ENCODE data around the gene C1orf116.

C1orf116 gene

DNA sequence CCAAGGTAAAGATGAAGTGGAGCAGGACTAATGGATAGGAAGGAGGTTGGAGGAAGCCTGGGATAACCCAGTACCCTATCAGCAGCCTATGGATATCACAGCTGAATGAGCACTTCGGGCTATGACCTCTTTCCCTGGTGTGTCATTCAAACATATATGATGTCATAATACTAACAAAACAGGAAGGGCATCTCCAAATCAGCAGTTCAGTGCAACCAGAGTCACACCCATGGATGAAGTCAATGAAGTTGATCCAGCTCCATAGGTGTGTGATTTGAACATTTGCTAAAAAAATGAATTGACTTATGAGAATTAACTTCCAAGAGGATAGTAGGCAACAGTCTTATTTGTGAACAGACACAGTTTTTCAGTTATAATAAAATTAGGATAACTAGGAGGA, 1.7 kb upstream of the C1orf116 start:
- peak; percentile 22 for DNase-seq

DNA sequence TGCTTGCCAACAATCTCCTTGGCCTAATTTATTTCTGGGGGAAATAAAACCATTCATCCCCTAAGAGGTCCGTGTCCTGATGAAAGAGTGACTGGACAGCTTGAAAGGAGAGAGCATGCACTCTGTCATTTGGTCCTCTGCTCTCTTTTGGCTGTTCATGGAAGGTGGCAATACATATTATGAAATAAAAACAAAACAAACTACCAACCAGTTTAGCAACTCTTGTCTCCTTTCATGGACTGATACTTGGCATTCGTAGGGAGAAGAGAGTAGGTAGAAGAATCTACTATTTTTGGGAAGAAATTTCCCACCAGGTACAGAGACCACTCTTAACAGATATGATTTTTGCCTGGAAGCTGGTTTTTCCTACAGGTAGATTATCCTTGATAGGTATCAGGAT, 746 bp upstream of the C1orf116 start:
- DNase-seq = no peak

DNA sequence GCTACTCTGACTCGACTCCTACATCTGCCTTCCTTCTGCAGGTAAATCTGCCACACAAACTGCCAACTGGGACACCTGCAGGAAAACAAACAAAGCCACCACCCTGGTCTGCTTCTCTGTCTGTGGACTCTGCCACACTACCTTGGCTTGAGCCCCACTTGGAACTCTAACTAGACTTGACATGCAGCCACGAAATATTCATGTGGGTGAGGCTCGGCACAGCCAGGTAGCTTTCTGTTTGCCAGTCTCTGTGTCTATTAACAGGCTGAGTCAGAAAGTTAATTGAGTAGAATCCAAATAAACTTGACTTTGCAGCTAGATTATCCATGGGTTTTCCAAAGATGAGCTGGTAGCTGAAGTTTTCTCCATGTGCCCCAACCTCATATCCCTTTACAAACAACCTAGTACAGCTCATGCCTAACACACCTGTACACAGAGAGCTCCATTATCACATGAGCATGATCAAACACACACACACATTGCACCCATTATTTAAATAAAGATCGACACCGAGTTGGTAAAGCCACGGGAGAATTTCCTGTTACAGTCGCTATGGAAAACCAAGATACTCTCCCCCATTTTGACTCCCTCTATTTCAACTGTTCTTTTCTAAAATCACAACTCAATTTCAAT, 808 bp downstream of the C1orf116 start:
- DNase-seq = no peak

DNA sequence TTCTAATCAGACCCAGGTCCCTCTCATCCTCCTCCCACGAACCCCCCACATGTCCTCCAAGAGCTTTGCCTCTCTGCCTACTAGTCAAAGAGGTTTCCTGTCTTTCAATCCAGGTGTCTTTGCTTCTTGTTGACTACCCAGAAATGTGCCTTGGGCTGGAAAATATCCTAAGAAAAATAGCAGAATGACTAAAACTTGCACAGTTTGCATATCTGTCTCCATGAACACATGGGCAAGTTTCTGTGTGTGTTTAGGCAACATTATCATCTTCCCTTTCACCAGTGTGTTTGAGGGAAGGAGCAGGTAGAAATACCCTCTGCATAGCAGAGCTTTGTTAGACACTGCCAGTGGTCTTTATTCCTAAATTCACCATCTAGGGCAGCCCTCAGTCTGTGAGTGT, 1.5 kb downstream of the C1orf116 start:
- no peak for DNase-seq

DNA sequence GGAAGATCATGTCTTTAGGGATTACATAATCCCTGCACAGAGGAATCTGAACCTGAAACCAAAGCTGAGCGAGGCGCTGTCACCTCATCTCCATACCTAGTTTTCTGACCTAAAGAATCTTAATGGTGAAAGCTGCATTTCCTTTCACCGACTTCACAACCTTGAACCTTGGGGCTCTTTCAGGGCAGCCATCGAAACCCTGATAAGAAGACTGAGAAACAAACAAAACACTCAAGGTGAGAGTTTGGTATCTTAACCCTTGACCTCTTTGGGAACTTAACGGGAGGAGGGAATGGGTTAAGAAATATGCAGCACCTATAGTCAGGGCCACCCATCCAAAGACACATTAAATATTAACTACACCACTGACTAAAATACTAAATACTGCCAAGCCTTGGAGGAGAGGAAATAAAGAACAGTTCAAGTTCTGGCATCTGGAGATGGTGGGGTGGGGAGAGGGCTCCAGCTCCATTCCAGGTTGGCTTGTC, 2.0 kb downstream of the C1orf116 start:
- DNase-seq = no peak

DNA sequence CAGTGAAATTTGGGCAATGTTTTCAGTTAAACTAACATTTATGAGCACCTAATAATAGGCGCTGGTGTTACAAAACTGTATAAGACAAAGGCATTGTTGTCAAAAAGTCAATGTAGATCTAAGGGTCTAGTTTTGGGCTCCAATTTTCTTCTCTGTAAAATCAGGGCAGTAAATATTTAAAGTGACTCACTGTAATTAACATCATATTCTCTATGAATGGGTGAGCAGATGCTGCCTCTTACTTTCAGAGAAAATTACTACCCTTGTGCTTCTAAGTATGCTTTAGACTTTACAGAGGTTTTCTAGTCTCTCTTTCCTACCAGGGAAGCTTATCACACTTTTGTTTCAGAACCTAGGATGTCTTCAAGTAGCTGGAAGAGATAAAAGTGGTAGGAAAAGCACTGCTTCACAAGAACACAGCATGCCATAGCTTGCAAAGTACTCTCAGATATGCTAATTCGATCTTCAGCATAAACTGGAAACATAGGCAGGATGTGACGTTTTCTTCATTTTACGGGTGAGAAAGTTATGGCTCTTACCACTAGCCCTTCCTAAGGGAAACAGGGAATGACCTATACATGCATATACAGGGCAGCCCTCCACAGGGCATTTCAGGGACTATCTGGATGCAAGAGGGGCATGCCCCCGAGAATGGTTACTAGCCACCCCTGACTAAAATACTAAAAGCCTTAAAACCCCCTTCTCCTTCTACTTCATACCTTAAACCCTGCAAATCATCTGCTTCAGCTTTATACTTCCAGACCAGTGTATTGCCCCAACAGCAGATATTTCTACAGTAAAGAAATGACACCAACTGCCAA, 2.6 kb downstream of the C1orf116 start:
- DNase-seq = no peak

DNA sequence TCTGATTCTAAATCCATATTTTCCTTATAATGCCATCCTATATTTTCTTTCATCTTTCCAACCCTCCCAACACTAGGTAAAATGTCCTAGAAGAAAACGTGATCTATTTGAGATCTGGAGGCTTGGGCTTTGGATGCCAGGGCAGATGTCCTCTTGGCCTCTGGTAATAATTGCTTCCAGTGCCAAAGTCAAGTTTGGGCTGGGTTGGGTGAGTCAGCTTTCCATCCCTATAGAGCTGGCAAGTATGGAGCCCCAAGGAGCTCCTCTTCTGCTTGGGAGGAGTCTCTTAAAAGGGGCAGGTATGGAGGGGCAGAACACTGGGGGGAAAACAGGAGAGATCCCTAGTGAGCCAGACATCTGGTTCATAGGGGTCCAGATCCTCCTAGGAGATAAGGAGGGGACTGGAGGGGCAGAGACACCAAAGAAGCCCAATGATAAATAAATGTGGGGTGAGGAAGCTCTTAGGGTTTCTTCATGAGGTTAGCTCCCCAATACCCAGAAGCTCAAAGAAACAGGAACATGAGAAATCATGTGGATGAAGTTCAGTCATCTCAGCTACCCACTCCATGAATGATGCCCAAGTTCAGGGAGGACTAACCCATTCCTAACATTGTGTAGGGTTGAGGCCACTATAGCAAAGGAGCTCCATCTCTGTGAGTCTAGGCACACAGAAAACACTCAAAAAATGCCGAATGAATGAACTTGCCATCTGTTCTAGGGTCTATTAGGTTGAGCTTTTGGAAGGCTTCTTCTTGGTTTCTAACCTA, 3.5 kb downstream of the C1orf116 start:
- peak; percentile 42 for DNase-seq

DNA sequence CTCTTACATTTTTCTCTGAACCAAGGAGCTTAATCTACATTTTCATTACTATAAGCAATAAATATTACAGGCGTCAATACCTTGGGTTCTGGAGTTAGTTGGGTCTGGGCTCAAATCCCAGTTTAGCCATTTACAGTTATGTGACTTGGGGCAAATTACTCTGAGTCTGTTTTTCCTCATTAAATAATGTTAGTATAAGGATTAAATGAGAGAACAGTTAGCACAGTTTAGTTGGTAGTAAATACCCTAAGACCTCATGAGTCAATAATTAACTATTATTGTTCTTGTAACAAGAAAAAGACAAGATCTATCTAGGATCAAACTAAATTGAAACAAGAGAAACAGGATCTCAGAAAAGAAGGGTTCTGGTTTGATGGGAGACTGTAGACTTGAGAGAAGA, 4.6 kb downstream of the C1orf116 start:
- DNase-seq = no peak

DNA sequence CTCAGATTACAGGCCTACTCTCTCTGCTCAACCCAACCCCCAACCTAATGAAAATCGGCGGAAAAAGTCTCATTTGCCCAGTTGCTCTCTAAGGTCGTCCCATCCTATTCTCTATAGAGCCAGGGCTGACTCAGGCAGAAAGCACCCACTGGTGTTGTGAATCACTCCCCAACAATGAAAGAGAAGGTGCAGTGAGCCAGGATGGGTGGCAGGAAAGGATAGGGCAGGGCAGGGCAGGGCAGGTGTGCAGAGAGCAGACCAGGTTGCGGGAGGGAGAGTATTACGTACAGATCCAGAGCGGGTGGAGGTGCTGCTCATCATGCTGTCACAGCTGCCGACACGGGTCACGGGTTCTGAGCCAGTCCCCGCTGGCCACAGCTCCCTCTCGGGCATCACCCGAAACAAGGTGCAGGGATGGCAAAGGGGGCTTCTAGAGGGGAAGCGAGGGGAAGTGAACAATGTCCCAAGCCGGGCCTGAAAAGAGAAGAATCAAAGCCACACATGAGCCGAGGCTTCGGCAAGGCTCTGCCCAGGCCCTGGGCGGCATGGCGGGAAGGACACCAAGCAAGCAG, 5.3 kb downstream of the C1orf116 start:
- no peak for DNase-seq

DNA sequence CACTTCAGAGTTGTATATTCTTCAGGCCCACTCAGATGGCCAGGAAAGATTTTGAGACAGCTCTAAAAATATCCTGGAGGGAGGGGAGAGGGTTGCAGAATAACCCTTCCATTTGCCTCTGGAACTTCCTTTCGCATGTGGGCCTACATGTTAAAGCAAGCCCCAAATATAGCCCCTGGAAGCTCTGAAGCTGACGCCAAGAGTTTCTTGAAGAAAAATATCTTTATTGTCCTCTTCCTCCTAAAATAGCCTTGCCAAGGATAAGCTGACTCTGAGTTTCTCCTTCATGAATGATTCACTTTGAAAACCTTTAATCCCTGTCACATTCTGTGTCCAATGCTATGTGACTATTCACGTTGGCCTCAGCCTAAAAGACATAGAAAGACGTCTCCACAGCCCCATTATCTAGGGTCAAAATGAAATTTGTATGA, 6.4 kb downstream of the C1orf116 start:
- DNase-seq = no peak

DNA sequence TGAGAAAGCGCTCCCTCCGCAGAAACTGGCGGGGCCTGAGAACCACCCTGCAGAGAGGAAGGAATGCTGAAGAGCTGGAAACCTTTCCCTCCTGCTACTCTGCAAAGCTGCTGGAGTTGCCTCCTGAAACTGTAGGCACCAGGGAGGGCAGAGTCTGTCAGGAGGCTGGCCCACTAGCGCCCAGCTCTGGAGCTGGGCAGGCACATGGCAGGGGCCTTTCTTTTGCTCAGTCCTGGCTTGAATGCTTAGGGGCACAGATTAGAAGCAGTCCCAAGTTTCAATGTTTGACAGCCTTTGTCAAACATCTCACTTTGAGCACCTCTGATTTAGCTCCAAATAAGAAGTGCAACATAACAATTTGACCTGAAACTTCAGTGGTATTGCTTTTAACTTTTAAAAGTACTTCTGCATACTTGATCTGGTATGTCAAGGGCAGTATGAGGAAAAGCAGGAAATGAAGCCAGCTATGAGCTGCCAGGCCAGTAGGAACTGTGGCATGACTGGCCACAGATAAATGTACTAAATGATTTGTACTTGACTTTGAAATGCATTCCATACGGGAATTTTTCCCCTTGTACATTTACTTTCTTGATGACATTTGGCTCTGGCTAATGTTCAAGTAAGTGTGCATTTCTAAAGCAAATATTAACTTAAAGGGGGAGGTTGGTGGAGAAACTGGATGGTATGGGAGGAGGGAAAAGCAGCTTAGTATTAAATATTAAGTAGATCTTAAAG, 7.2 kb downstream of the C1orf116 start:
- peak; percentile 58 for DNase-seq

DNA sequence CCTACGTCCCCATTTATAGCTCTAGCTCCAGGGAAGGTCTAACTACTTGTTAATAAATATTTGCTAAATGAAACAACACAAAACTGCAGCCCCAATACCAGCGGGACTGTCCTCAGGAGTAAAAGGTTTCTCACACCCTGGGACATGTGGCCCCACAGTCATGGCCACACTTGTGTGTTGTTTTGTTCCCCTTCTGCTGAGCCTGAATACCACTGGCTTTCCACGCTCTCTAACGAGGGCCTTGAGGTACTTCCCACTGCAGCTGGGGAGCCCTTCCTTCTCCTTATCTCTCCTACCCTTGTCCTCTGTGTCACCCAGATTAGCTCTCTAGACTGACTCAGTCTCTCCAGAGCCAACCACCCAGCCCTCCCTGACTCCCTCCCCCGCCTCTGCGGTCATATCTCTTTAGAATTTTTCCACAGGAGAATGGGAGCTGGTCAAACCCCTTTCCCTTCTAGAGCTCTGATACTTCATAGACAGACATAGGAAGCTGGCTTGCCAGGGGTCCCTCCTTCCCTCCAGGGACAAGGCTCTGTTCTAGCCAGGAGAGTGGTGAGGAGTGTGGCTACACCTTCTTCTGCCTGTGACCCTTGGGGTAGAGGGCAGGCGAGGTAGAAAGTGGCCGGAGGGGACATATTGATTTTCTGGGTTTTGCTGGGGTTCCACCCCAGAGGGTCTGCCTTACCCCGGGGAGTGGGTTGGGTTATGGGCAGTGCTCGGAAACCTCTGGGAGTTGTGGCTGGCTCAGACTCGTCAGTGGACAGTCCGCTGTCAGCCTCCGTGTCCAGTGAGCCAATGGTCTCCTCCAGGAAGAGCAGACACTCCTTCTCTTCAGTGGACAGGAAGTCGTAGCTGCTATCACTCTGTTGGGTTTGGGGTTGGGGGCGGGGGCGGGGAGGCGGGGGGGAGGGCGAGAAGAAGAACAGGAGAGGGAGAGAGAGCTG, 8.1 kb downstream of the C1orf116 start:
- peak; percentile 65 for DNase-seq

DNA sequence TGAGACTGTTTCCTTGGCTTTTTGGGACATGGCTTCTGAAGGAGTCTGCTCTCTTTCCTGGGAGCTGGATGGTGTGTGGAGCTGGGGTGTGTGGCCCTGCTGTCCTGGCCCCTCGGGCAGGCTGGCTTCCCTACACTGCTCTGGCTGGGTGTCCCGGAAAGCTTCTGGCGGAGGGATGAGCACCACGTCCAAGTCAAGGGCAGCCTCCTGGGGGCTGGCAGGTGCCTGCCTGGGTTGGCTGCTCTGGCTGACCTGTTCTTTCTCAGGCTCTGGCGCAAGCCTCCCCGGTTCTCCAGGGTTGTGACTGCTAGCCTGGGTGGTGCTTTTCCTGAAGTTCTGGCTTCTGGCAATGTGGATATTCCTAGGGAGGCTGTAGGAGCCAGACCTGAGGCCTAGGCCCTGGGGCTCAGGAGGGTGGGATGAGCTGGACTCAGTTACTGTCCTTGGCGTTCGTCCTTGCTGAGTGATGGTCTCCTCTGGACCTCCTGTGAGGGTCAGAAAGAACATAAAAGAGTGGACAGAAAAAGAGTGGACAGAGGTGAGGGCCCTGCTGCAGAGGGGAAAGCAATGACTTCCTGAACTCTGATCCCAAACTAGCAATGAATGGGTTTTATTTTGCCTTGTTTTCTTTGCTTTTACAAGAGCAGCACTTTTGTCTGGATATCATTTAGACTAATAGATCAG, 9.4 kb downstream of the C1orf116 start:
- DNase-seq = no peak

DNA sequence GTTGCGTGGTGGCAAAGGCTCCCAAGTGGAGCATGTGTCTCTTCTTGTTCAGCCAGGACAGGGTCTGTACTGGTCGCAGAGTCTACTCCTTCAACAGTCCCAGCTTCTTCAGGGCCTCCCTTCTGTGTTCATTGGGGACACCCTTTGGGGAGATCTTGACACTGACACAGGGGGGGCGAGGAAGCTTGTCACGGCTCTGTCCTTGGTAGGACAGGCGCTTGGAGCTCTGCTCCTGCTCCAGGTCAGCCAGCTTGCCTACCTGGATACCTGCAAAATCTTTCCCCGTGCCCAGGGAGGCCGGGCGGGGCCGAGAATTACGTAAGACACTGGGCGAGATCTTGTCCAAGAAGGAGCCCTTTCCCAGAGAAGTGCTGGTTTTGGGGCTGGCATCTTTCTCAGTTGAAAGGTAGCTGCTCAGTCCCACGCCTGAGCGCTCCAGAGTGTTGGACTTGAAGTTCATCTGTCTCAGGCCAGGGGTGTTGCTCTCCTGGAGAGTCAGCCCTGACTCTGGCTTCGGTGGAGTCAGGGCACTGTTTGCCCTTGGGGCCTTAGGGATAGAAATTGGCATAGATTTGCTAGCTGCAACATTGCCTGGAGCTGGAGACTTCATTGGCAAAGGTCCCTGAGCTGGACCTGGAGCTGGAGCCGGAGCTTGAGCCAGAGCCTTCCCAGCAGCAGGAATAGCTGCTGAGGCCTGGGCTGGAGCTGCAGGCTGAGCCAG, 10.5 kb downstream of the C1orf116 start:
- DNase-seq = no peak

DNA sequence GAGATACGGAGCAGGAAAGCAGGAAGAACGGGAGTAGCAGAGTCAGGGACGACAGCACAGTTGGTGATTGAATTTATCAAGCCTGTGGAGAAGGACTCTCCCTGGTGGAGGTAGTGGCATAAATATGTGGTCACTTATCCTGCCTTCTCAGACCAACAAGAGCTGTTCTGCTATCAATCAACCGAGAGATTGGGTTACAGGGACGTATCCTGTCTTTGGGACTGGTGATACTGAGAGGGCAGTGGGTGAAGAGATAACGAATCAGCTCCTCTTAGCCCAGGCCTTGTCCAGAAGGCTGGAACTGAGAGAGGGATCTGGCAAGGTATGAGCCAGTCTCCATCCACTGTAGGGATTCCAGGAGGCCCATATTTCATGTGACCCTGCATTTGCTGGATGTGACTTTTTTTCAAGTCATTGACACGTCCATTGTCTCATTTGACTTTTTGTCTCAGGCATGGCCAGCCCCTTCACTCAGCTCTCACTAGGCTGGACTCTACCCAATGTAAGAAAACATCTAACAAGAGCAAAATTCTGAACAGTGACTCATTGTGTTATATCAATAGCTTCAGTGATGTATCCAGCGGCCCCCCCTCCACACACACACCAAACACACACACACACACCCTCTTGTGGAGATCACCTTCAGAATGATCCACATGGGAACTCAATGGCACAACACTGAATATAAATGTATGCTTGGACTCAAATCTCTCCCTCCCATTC, 11.3 kb downstream of the C1orf116 start:
- DNase-seq = no peak

DNA sequence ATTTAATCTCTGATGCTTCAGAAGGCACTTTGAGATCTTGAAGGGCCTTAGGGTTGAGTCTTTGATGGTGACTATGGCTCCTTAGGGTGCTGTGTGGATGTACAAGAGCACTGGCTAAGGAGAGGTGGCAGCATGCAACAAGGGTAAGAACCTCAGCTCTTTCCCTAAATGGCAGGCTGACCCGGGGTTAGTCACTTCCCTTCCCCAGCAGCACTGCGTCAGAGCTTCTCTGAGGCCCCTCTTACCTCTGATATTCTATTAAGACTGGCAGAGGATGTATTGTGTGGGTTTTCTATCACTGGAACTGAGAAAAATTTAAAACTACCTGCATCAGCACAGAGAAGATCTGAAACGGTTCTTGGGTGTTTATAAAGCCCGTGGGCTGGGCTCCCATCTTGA, 11.8 kb downstream of the C1orf116 start:
- peak; percentile 61 for DNase-seq

DNA sequence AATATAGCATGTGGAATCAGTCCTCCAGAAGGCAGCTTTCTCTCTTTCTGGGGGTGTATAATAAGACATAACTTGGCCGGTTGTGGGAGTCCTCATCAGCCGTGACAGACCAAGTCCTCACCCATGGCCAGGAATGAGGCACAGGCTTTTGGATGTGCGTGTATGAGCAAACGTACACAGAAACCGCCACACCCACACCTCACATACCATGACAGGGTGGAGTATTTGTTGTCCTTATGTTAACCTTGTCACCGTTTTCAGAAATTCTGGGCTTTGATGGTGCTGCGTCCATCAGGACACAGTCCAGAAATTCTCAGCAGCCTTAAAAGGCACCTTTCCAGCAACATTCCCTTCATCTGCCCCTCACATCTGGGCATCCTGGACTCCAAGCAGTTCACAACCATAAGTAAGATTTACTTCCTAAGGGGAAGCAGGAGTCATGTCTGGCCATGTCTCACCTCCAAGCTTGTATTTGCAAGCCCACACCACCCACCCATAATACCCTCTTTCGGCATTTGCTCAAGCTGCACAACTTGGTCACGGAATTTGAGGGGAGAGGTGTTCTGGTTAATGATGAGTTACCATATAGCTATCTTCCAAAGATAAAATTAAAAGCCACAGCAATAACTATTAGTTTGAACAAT, 12.4 kb downstream of the C1orf116 start:
- no peak for DNase-seq

DNA sequence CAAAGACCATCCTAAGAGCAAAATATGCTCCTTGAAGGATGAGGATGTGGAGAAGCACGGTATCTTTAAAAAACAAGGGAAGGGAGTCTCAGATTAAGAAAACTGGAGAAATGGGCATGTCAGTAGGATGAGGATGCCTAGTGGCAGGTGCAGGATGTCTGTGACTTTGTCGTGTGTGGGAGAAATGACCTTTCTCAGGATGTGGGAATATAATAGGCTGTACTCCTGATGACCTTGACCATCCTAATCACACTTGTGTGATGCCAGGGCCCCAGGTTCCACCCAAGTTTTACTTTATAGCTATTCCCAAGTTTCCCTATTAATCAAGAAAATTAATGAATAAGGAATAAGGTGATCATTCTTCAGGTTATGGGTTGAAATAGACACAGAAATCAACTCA, 12.9 kb downstream of the C1orf116 start:
- DNase-seq = no peak

DNA sequence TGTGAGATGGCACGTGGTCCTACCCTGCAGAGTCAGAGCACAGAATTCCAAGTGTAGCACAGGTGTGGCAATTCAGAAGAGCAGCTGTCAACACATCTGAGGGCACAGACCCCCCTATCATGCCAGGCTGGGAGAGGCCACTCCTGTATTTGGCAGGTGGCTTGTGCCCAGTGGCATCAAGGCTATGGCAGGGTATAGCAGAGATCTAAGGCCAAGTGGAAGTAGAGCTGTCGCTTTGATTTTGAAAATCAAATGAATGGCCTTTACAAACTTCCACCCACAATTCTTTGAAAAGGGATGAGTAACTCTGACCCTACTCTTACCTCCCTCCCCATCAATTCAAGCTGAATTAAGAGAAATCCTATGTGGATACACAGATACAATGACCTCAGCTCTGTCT, 13.4 kb downstream of the C1orf116 start:
- no peak for DNase-seq
